Melanocyte of skin (primary cell): Measurements from ENCODE around the gene ZNF234. TPM values are rescaled to one million over a fixed set of nuclear protein-coding genes. Genes with fewer than 3 reads are reported as not detected.

Source experiments
- total RNA-seq, 2 donors: library from RNA; depleted of rRNA; stranded (reverse); fragments of >200 nt; gene quantifications; 2 replicates each; pipeline ENCODE4 v1.2.3, GENCODE V29; 2012

Gene ZNF234
- 10 to 100 TPM; 10.7 to 12.0 TPM for total RNA-seq

DNA sequence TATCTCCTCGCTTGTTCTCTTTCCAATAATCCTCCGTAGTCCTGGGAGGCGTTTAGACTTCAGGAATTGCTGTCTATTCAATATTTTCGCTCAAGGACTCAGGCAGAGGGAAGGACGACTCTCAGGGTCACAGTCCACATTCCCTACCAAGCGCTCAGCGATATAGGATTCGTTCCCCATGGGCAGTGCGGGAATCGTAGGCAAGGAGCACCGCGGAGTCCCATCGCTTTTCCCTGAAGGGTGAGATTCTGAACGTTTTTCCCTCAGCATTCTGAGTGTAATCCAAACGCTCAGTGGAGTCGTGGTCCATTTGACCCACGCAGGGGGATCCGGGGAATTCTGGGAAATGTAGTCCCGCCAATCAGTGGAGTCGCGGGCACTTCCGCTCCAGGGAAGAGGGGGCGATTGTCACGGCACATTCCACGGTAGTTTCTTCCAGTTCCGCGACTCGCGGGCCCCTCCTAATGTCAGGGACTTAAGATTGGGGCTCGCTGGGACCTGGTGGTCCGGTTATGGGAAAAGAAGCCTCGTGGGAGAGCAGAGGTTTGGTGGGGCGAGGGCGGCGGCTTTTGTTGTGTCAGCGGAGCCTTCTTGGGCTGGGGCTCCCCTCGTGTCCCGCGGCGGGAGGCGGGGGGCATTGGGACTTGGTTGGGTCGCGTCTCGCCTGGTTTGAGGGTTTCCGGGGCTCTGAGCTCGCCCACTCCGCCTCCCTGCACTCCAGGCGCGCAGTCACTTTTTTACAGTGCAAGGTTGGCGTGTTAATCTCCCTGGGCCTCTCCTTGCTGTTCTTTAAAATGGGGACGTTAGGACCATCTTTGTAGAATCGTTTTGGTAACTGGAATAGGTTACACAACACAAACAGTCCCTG is at the start of gene ZNF234:
ZNF234 (plus strand) TSS at position 364 of the 868 bp plus-strand sequence. CDS start 3,079 bp downstream, outside the sequence.

DNA sequence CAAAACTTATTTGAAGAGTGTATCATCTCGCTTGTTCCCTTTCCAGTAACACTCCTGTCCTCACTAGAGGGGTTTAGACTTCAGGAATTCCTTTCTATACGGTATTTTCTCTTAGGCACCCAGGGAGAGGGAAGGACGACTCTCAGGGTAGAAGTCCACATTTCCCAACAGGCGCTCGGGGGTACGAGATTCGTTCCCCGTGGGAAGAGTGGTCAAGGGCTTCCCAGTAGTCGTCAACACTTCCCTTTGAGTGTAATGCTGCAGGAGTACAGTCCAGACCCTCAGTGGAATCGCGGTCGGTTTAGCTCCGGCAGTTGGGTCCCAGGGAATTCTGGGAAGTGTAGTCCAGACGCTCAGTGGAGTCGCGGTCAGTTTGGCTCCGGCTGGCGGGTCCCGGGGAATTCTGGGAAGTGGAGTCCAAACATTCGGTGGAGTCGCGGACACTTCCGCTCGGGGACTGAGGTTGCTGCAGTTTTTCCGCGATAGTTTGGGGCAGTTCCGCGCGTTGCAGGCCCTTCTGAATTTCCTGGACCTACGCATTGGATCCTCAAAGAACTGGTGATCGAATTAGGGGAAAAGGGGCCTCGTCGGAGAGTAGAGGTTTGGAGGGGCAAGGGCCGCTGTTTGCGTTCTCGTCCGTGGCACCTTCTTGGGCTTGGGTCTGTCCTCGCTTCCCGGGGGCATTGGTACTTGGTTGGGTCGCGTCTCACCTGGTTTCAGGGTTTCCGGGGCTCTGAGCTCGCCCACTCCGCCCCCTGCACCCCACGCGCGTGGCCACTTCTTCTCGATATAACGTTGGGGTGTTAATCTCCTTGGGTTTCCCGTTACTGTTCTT is 47.2 kb upstream of the ZNF234 start, which contains the start of gene ZNF224:
ZNF224 (plus strand) TSS at position 431 of the 835 bp plus-strand sequence. CDS start 3,513 bp downstream, outside the sequence.

DNA sequence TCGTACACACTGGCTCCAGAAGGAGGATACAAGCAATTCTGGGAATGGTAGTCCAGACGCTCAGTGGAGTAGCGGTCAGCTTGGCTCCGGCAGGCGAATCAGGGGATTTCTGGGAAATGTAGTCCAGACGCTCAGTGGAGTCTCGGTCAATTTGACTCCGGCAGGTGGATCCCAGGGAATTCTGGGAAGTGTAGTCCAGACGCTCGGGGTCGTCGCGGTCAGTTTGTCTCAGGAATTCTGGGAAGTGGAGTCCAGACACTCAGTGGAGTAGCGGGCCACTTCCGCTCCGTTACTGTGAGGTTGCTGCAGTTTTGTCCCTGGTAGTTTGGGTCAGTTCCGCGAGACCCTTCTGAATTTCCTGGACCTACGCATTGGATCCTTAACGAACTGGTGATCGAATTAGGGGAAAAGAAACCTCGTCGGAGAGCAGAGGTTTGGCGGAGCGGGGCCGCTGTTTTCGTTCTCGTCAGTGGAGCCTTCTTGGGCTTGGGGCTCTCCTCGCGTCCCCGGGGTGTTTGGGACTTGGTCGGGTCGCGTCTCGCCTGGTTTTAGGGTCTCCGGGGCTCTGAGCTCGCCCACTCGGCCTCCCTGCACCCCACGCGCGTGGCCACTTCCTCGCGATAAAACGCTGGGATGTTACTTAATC is 28.1 kb upstream of the ZNF234 start, which contains the start of gene ZNF225:
ZNF225 (plus strand) TSS at position 262 of the 646 bp plus-strand sequence. CDS start 2,429 bp downstream, outside the sequence.

DNA sequence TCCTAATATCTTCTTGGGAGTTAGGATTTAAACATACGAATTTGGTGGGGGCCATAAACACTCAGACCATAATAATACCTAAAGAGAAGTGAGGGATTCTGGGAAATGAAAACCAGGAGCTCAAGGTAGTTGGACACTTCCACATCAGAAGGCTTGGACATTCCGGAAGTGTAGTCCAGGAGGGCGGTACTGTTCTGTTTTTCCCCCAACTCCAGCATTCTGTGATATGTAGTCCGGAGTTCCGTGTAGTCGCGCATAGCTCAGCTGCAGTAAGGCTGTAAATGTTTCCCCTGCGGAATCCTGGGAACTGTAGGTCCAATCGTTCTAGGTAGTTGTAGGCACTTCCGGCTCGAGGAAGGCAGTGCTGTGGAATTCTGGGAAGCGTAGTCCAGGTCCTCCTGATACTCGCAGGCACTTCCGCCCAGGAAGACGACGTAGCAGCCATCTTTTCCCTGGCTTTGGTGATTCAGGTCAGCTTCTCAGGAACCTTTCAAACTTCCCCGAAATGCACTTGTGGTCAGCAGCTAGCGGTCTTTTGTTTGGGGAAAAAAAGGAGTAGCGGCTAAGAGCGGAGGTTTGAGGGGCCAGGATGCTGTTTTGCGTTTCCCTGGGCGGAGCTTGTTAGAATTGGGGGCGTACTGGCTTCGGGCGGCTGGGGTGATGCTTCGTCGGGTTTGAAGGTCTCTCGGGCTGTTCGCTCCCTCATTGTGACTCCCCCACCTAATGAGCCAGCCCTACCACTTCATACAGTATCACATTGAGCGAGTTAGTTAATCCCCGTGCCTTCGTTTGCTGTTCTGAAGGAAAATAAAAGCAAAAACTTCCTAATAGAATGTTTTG is 23.5 kb downstream of the ZNF234 start, which contains the start of gene ZNF226:
ZNF226 (plus strand) TSS at position 428 of the 840 bp plus-strand sequence. CDS start 4,981 bp downstream, outside the sequence.

Other genes starting within 250 kb of the ZNF234 start
- 10 to 100 TPM; 16.9 to 23.3 TPM for gene ZNF45, start 206.3 kb upstream of the ZNF234 start, total RNA-seq
- 1 to 10 TPM; 7.9 to 8.0 TPM for gene ZNF221, start 190.3 kb upstream of the ZNF234 start, total RNA-seq
- gene ZNF155, start 157.4 kb upstream of the ZNF234 start, total RNA-seq, result 1 to 10 TPM; 4.8 to 5.0 TPM
- gene ZNF230, start 138.6 kb upstream of the ZNF234 start, total RNA-seq, result 1 to 10 TPM; 3.4 to 4.7 TPM
- 1 to 10 TPM; 5.3 to 7.2 TPM for gene ZNF222, start 116.2 kb upstream of the ZNF234 start, total RNA-seq
- 1 to 10 TPM; 3.0 to 5.2 TPM for gene ZNF223, start 89.5 kb upstream of the ZNF234 start, total RNA-seq
- 1 to 10 TPM; 3.8 to 5.3 TPM for gene ZNF284, start 69.4 kb upstream of the ZNF234 start, total RNA-seq
- gene ZNF224, start 47.2 kb upstream of the ZNF234 start, total RNA-seq, result 10 to 100 TPM; 23.0 to 28.9 TPM
- 1 to 10 TPM; 3.3 to 4.8 TPM for gene ZNF225, start 28.2 kb upstream of the ZNF234 start, total RNA-seq
- gene ZNF226, start 23.5 kb downstream of the ZNF234 start, total RNA-seq, result 10 to 100 TPM; 12.7 to 14.1 TPM
- 10 to 100 TPM; 14.5 to 16.3 TPM for gene ZNF227, start 71.0 kb downstream of the ZNF234 start, total RNA-seq
- 1 to 10 TPM; 2.3 to 2.4 TPM for gene ZNF233, start 118.3 kb downstream of the ZNF234 start, total RNA-seq
- 1 to 10 TPM; 4.7 to 6.9 TPM for gene ZNF235, start 163.5 kb downstream of the ZNF234 start, total RNA-seq
- 1 to 10 TPM; 3.8 to 6.0 TPM for gene ZNF112, start 215.1 kb downstream of the ZNF234 start, total RNA-seq